Endodermal cell (in vitro differentiated cells): ENCODE results near the gene ITGA11. TPM values are rescaled to one million over a fixed set of nuclear protein-coding genes. Genes with fewer than 3 reads are reported as not detected.

ENCODE experiments used
- DNase-seq: peaks from one replicate; pipeline ENCODE4 v3.0.0-alpha.2; 2017
- H3K27ac ChIP-seq: 2 replicates; pipeline ENCODE4 v1.5.1; 2013; ENCODE audit warnings: mild to moderate bottlenecking, low read depth, low read length, moderate library complexity
- H3K27me3 ChIP-seq: 2 replicates; pipeline ENCODE4 v1.6.1; 2013; ENCODE audit warnings: mild to moderate bottlenecking, low read length, moderate library complexity; ENCODE audit not compliant: insufficient read depth, control insufficient read depth, poor library complexity, severe bottlenecking
- H3K36me3 ChIP-seq: 2 replicates; pipeline ENCODE4 v1.7.0; 2013; ENCODE audit warnings: mild to moderate bottlenecking, low read length, moderate library complexity; ENCODE audit not compliant: control insufficient read depth, insufficient read depth
- H3K4me1 ChIP-seq: one replicate; pipeline ENCODE4 v1.7.0; 2013; ENCODE audit warnings: low read length; ENCODE audit not compliant: control insufficient read depth, insufficient read depth
- H3K4me3 ChIP-seq: 2 replicates; pipeline ENCODE4 v1.5.1; 2013; ENCODE audit warnings: mild to moderate bottlenecking, low read length, moderate library complexity
- H3K9ac ChIP-seq: 2 replicates; pipeline ENCODE4 v1.6.1; 2013; ENCODE audit warnings: mild to moderate bottlenecking, low read length, moderate library complexity; ENCODE audit not compliant: poor library complexity, severe bottlenecking; ENCODE audit errors: extremely low read depth
- H3K9me3 ChIP-seq: 2 replicates; pipeline ENCODE4 v1.6.1; 2013; ENCODE audit warnings: mild to moderate bottlenecking, low read length, moderate library complexity; ENCODE audit not compliant: control insufficient read depth
- H3K27ac Mint-ChIP-seq: 2 replicates; pipeline ENCODE4 v1.8.0; 2020; ENCODE audit warnings: mixed read lengths
- H3K27me3 Mint-ChIP-seq: 2 replicates; pipeline ENCODE4 v1.8.0; 2021; ENCODE audit warnings: mild to moderate bottlenecking, mixed read lengths; ENCODE audit not compliant: insufficient read depth
- H3K36me3 Mint-ChIP-seq: 2 replicates; pipeline ENCODE4 v1.8.0; 2020; ENCODE audit warnings: low read depth, mixed read lengths
- H3K4me1 Mint-ChIP-seq: 2 replicates; pipeline ENCODE4 v1.8.0; 2020; ENCODE audit warnings: mixed read lengths
- H3K4me3 Mint-ChIP-seq: 2 replicates; pipeline ENCODE4 v1.8.0; 2020; ENCODE audit warnings: mild to moderate bottlenecking, moderate library complexity, mixed read lengths
- H3K9me3 Mint-ChIP-seq: 2 replicates; pipeline ENCODE4 v1.8.0; 2020; ENCODE audit warnings: mild to moderate bottlenecking, mixed read lengths
- WGBS, 2 experiments: methylation state at CpG; one replicate each; pipeline versions ENCODE4 v1.1.5 to v1.1.7; 2013; ENCODE audit warnings: missing lambda C conversion rate in 2 of 2, mixed read lengths in 1 of 2; ENCODE audit not compliant: insufficient coverage in 1 of 2, insufficient read length in 1 of 2; 5-methylcytosine and 5-hydroxymethylcytosine counted together
- total RNA-seq, 2 donors: library from RNA; stranded (reverse); fragmentation: NEBNext Ultra II Directional in 1 of 2; extraction: Animal tissue kit (Norgen Biotek cat#: 25700) in 1 of 2; gene quantifications; 2 replicates in 1 of 2; 3 replicates in 1 of 2; pipeline ENCODE4 v1.2.1, GENCODE V29; 2021
- TF ChIP-seq, protein P1 (sequence below): fragments of 200-600 bp; sonication (generic); conservative IDR thresholded peaks from 2 replicates; pipeline ENCODE4 v1.5.0; 2021; ENCODE audit warnings: antibody characterized with exemption, mild to moderate bottlenecking

The ITGA11 gene
- total RNA-seq, 2 donors from 2014 or later = 0.35 to 1.4 TPM

DNA sequence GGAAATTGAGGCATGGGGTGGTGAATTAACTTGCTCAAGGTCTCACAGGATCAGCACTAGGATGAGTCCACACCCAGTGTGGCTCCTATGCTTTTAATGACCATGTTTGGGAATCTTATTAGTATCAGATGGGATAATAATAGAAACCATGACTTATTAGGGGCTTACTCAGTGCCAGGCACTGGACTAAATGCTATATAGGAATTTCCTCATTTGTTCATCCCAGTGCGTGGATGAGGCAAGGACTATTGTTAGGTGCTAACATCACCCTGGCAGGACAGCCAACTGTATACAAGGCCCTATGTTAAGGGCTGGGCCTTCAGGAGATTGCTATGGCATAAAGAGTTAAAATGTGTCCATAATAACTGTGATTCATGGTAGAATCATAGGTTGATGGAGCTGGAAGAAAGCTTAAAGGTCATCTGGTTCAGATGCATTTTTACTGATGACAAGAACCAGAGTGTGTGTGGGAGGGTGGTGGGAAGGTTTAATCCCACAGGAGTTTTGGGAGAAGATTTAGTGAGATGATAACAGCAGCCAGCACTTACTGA, 159.2 kb downstream of the ITGA11 start:
- H3K36me3 Mint-ChIP-seq = no peaks in the 10 kb centered on the region
- Histone ChIP-seq H3K9ac (no peak overlapping the region), H3K4me1 (no peaks in the 10 kb centered on the region), H3K9me3 (no peaks in the 10 kb centered on the region), H3K4me3 (no peak overlapping the region), H3K27me3 (no peaks in the 10 kb centered on the region), H3K27ac (no peak overlapping the region), H3K36me3 (no peaks in the 10 kb centered on the region)
- H3K27ac Mint-ChIP-seq = no peak overlapping the region
- no peaks in the 10 kb centered on the region for H3K27me3 Mint-ChIP-seq
- H3K4me1 Mint-ChIP-seq = peaks cover 24% of the 10 kb centered on the region
- H3K9me3 Mint-ChIP-seq = no peaks in the 10 kb centered on the region
- TF ChIP-seq, protein P1, sequence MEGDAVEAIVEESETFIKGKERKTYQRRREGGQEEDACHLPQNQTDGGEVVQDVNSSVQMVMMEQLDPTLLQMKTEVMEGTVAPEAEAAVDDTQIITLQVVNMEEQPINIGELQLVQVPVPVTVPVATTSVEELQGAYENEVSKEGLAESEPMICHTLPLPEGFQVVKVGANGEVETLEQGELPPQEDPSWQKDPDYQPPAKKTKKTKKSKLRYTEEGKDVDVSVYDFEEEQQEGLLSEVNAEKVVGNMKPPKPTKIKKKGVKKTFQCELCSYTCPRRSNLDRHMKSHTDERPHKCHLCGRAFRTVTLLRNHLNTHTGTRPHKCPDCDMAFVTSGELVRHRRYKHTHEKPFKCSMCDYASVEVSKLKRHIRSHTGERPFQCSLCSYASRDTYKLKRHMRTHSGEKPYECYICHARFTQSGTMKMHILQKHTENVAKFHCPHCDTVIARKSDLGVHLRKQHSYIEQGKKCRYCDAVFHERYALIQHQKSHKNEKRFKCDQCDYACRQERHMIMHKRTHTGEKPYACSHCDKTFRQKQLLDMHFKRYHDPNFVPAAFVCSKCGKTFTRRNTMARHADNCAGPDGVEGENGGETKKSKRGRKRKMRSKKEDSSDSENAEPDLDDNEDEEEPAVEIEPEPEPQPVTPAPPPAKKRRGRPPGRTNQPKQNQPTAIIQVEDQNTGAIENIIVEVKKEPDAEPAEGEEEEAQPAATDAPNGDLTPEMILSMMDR = no peak
- 88 to 95% methylated on average over 1 of the region's 1 CpG for WGBS, 2 experiments
- DNase-seq = no peak
- no peak overlapping the region for H3K4me3 Mint-ChIP-seq

DNA sequence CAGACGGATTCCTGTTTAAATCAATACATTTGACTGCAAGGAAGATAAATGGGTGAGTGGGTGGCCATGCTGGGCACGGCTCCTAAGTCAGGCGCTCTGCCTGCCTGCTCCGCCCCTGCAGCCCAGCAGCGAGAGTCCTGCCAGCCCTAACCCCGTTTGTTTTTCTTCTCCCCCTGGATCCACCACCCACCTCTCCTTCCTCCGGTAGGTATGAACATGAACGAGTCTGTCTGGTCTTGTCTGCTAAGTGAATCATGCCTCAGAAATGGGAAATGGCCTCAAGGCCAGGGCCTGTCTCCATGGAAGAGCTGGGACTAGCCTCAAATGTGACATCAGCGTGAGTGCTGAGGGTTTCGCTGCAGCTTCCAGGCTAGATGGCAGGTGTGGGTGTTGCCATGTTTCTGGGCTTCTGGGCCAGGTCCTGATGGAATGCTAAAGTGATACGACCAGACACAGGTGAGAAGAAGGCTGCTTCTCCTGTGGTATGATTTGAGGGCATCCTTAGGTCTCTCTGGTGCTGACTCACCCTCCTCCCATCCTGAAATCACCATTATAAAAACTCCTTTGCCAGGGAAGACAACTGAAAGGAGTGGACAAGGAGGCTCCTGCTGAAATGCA, 160.0 kb downstream of the ITGA11 start:
- H3K27ac Mint-ChIP-seq = peak overlapping the region; percentile 33
- H3K27me3 Mint-ChIP-seq = no peaks in the 10 kb centered on the region
- no peak overlapping the region for H3K4me3 Mint-ChIP-seq
- Histone ChIP-seq H3K4me1 (no peaks in the 10 kb centered on the region), H3K27me3 (no peaks in the 10 kb centered on the region), H3K9me3 (no peaks in the 10 kb centered on the region), H3K27ac (no peak overlapping the region), H3K36me3 (no peaks in the 10 kb centered on the region), H3K4me3 (no peak overlapping the region), H3K9ac (no peak overlapping the region)
- H3K36me3 Mint-ChIP-seq = no peaks in the 10 kb centered on the region
- peaks cover 22% of the 10 kb centered on the region for H3K4me1 Mint-ChIP-seq
- TF ChIP-seq, protein P1 = no peak
- 70 to 73% methylated on average over 6 to 10 of the region's 11 CpGs for WGBS, 2 experiments
- peak; percentile 62 for DNase-seq
- H3K9me3 Mint-ChIP-seq = no peaks in the 10 kb centered on the region

DNA sequence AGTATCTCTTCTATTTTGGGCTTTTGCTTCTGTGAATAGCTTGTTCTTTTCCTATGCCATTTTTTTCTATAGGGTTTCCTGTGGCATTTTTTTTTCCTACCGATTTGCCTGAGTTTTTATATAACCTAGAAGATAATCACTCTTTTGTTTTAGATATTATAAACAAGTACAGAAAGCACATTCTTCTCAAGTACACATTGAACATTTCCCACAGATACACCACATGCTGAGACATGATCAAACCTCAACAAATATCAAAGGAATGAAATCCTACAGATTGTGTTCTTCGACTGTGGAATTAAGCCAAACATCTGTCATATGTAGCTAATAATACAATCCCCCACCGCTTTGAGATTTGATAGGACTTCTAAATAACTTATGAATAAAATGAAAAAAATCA, 163.6 kb downstream of the ITGA11 start:
- DNase-seq = no peak
- no peak overlapping the region for H3K4me3 Mint-ChIP-seq
- Histone ChIP-seq H3K36me3 (no peaks in the 10 kb centered on the region), H3K9ac (no peak overlapping the region), H3K4me3 (no peak overlapping the region), H3K27me3 (no peaks in the 10 kb centered on the region), H3K4me1 (no peaks in the 10 kb centered on the region), H3K9me3 (no peaks in the 10 kb centered on the region), H3K27ac (no peak overlapping the region)
- 83% methylated on average over 1 of the region's 3 CpGs; no CpG with 5 or more reads in 1 of the 2 experiments for WGBS, 2 experiments
- H3K9me3 Mint-ChIP-seq = no peaks in the 10 kb centered on the region
- no peaks in the 10 kb centered on the region for H3K27me3 Mint-ChIP-seq
- TF ChIP-seq, protein P1 = no peak
- peaks cover 26% of the 10 kb centered on the region for H3K4me1 Mint-ChIP-seq
- H3K36me3 Mint-ChIP-seq = no peaks in the 10 kb centered on the region
- no peak overlapping the region for H3K27ac Mint-ChIP-seq
